CD14-positive monocyte (primary cell): Measurements from ENCODE around the gene SLC7A8. TPM values are rescaled to one million over a fixed set of nuclear protein-coding genes. Genes with fewer than 3 reads are reported as not detected.

Source experiments
- DNase-seq, 3 donors: peaks; one replicate each; pipeline ENCODE4 v3.0.0-alpha.2; 2011 to 2022
- H2AFZ ChIP-seq: 2 replicates; pipeline ENCODE4 v1.6.0; 2012; ENCODE audit warnings: mild to moderate bottlenecking, low read depth, low read length, inconsistent platforms; ENCODE audit not compliant: insufficient read depth, poor library complexity, severe bottlenecking
- H3K27ac ChIP-seq, 2 donors: 1 replicate in 1 of 2; 2 replicates in 1 of 2; pipeline ENCODE4 v1.5.1; 2012 to 2013; ENCODE audit warnings: low read length in 2 of 2, control low read depth in 1 of 2, inconsistent platforms in 1 of 2, low read depth in 1 of 2, mild to moderate bottlenecking in 1 of 2
- H3K27me3 ChIP-seq, 2 donors: one replicate each; pipeline versions ENCODE4 v1.6.0 to v1.6.1; 2011 to 2013; ENCODE audit warnings: low read length in 2 of 2; ENCODE audit not compliant: control insufficient read depth in 2 of 2, insufficient read depth in 2 of 2
- H3K36me3 ChIP-seq, 2 donors: replicated peaks in 1 of 2; 1 replicate in 1 of 2; 2 replicates in 1 of 2; pipeline versions ENCODE4 v1.5.1 to v1.6.1; 2012 to 2013; ENCODE audit warnings: low read length in 2 of 2, control low read depth in 1 of 2, inconsistent platforms in 1 of 2, mild to moderate bottlenecking in 1 of 2; ENCODE audit not compliant: insufficient read depth in 2 of 2, control insufficient read depth in 1 of 2
- H3K4me1 ChIP-seq, 2 donors: 1 replicate in 1 of 2; 2 replicates in 1 of 2; pipeline versions ENCODE4 v1.5.1 to v1.6.1; 2012 to 2013; ENCODE audit warnings: low read length in 2 of 2, control low read depth in 1 of 2, inconsistent platforms in 1 of 2, mild to moderate bottlenecking in 1 of 2, moderate library complexity in 1 of 2; ENCODE audit not compliant: insufficient read depth in 2 of 2, control insufficient read depth in 1 of 2
- H3K4me2 ChIP-seq: replicated peaks from 2 replicates; pipeline ENCODE3; 2012; ENCODE audit warnings: low read length, moderate library complexity, mild to moderate bottlenecking; ENCODE audit not compliant: poor library complexity, severe bottlenecking; ENCODE audit errors: extremely low read depth
- H3K4me3 ChIP-seq, 3 experiments: fragments of 200-600 bp in 1 of 3; sonication (generic) in 1 of 3; replicated peaks in 1 of 3; 1 replicate in 2 of 3; 2 replicates in 1 of 3; pipeline ENCODE4 v1.5.1; 2011 to 2013; ENCODE audit warnings: low read length in 3 of 3, mild to moderate bottlenecking in 3 of 3, control low read depth in 2 of 3, low read depth in 2 of 3, inconsistent platforms in 1 of 3, moderate library complexity in 1 of 3
- H3K79me2 ChIP-seq: 2 replicates; pipeline ENCODE4 v1.6.0; 2012; ENCODE audit warnings: mild to moderate bottlenecking, control low read depth, inconsistent platforms, low read length, moderate library complexity; ENCODE audit not compliant: insufficient read depth
- H3K9ac ChIP-seq: 2 replicates; pipeline ENCODE4 v1.6.0; 2017; ENCODE audit warnings: low read length, mild to moderate bottlenecking; ENCODE audit not compliant: insufficient read depth, poor library complexity, severe bottlenecking
- H3K9me3 ChIP-seq, 2 donors: replicated peaks in 1 of 2; 1 replicate in 1 of 2; 2 replicates in 1 of 2; pipeline versions ENCODE4 v1.5.1 to v1.6.1; 2012 to 2013; ENCODE audit warnings: low read length in 2 of 2, control low read depth in 1 of 2; ENCODE audit not compliant: control insufficient read depth in 1 of 2, insufficient read depth in 1 of 2
- H4K20me1 ChIP-seq: 2 replicates; pipeline ENCODE4 v1.6.0; 2012; ENCODE audit warnings: mild to moderate bottlenecking, low read length, control low read depth, moderate library complexity; ENCODE audit not compliant: insufficient read depth
- H3K27ac Mint-ChIP-seq, 7 donors: one replicate each; pipeline ENCODE4 v1.8.0; 2020; ENCODE audit warnings: mild to moderate bottlenecking in 7 of 7, mixed read lengths in 7 of 7, moderate library complexity in 6 of 7, inconsistent platforms in 2 of 7
- H3K27me3 Mint-ChIP-seq, 3 donors: one replicate each; pipeline ENCODE4 v1.8.0; 2021 to 2022; ENCODE audit warnings: low read depth in 3 of 3, mild to moderate bottlenecking in 3 of 3, mixed read lengths in 3 of 3, moderate library complexity in 3 of 3, inconsistent platforms in 1 of 3
- H3K36me3 Mint-ChIP-seq, 2 donors: one replicate each; pipeline ENCODE4 v1.8.0; 2020; ENCODE audit warnings: mixed read lengths in 2 of 2, inconsistent platforms in 1 of 2, mild to moderate bottlenecking in 1 of 2
- H3K4me1 Mint-ChIP-seq: one replicate; pipeline ENCODE4 v1.8.0; 2020; ENCODE audit warnings: mild to moderate bottlenecking, mixed read lengths
- H3K4me3 Mint-ChIP-seq, 2 donors: one replicate each; pipeline ENCODE4 v1.8.0; 2020; ENCODE audit warnings: mild to moderate bottlenecking in 2 of 2, mixed read lengths in 2 of 2, moderate library complexity in 1 of 2
- H3K9me3 Mint-ChIP-seq, 7 donors: one replicate each; pipeline ENCODE4 v1.8.0; 2020 to 2022; ENCODE audit warnings: mixed read lengths in 7 of 7, mild to moderate bottlenecking in 6 of 7, moderate library complexity in 6 of 7, inconsistent platforms in 2 of 7
- WGBS: methylation state at CpG from one replicate; pipeline ENCODE4 v1.1.5; 2013; ENCODE audit warnings: missing lambda C conversion rate; ENCODE audit not compliant: insufficient coverage; 5-methylcytosine and 5-hydroxymethylcytosine counted together
- intact Hi-C, 2 donors: fragments of 100-400 bp; cut with micrococcal nuclease; formaldehyde crosslinking; loops; one replicate each; pipeline versions ENCODE4 v1.15.0 to v1.15.1; 2023
- polyA plus RNA-seq, 3 donors: library from polyadenylated mRNA; depleted of rRNA in 1 of 3; unstranded in 2 of 3; stranded (reverse) in 1 of 3; fragments of 300-500 nt in 2 of 3; fragments of >200 nt in 1 of 3; fragmentation: Illumina TruSeq in 2 of 3; gene quantifications; 1 replicate in 2 of 3; 2 replicates in 1 of 3; pipeline ENCODE4 v1.2.3, GENCODE V29; 2012 to 2021
- TF ChIP-seq, protein P1 (sequence below): fragments of 200-600 bp; IDR thresholded peaks from one replicate; pipeline ENCODE4 v1.8.0; 2022; ENCODE audit warnings: antibody characterized with exemption, mild to moderate bottlenecking

SLC7A8 gene
- polyA plus RNA-seq, 3 donors, result 0.05 to 0.53 (median 0.25) TPM

DNA sequence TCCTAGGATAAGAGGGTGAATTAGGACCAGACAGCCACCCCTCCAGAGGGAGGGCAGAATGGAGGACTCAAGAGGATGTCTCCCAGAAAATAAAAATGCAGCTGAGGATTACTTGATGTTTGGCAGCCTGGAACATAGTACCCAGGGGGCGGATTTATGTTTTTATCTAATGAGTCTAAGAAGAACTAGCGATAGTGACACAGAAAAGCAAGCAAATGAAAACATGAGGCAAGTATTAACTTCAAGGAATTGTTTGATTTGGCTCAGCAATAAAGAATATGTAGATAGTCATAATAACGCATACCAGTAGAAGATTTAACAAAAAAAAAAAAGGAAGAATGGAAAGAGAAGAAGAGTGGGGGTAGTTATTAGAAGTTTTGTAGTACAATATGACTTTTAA lies 10.0 kb upstream of the SLC7A8 start:
- no peak overlapping the region for H3K4me3 ChIP-seq
- Mint-ChIP-seq H3K9me3 (peaks cover 0 to 2% (median 0%) of the 10 kb centered on the region in 7 donors), H3K27me3 (peaks cover 0 to 5% (median 0%) of the 10 kb centered on the region in 3 donors), H3K36me3 (no peaks in the 10 kb centered on the region), H3K4me3 (no peak overlapping the region), H3K4me1 (no peaks in the 10 kb centered on the region), H3K27ac (peak overlapping the region in 1 of 7 donors; percentile 23)
- H3K9ac ChIP-seq, result no peak overlapping the region
- no peaks in the 10 kb centered on the region for H3K9me3 ChIP-seq
- no peaks in the 10 kb centered on the region for H3K79me2 ChIP-seq
- TF ChIP-seq, protein P1, sequence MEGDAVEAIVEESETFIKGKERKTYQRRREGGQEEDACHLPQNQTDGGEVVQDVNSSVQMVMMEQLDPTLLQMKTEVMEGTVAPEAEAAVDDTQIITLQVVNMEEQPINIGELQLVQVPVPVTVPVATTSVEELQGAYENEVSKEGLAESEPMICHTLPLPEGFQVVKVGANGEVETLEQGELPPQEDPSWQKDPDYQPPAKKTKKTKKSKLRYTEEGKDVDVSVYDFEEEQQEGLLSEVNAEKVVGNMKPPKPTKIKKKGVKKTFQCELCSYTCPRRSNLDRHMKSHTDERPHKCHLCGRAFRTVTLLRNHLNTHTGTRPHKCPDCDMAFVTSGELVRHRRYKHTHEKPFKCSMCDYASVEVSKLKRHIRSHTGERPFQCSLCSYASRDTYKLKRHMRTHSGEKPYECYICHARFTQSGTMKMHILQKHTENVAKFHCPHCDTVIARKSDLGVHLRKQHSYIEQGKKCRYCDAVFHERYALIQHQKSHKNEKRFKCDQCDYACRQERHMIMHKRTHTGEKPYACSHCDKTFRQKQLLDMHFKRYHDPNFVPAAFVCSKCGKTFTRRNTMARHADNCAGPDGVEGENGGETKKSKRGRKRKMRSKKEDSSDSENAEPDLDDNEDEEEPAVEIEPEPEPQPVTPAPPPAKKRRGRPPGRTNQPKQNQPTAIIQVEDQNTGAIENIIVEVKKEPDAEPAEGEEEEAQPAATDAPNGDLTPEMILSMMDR, result no peak
- no peaks in the 10 kb centered on the region for H3K36me3 ChIP-seq
- no peaks in the 10 kb centered on the region for H3K4me1 ChIP-seq
- 97% methylated on average over 2 of the region's 3 CpGs for WGBS
- H4K20me1 ChIP-seq, result no peaks in the 10 kb centered on the region
- H3K27me3 ChIP-seq, result no peaks in the 10 kb centered on the region
- no peak for DNase-seq
- intact Hi-C loops, result no loop called here
- no peak overlapping the region for H2AFZ ChIP-seq
- no peak overlapping the region for H3K4me2 ChIP-seq
- no peak overlapping the region for H3K27ac ChIP-seq

DNA sequence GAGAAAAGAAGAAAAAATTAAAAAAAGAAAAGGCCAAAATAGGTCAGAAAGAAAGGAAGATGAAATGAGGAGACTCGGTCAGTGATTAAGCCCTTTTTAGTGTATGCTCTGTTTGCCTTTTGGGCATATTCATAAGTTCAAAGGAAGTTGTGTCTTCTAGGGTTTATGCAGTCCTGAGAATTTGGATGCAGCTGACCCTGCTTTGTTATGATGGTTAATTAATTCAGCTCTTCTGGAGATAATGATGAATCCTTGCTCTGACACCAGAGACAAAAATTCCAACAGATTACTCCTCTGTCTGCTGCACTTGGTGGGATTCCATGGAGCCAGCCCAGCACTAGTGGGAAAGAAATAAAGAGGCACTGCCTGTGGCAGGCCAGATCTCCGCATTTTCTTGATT lies 4.5 kb upstream of the SLC7A8 start:
- Mint-ChIP-seq H3K27ac (no peak overlapping the region), H3K9me3 (no peaks in the 10 kb centered on the region), H3K27me3 (peaks cover 0 to 4% (median 0%) of the 10 kb centered on the region in 3 donors), H3K4me3 (no peak overlapping the region), H3K36me3 (no peaks in the 10 kb centered on the region), H3K4me1 (peaks cover 4% of the 10 kb centered on the region)
- no peaks in the 10 kb centered on the region for H3K36me3 ChIP-seq
- no peaks in the 10 kb centered on the region for H3K79me2 ChIP-seq
- TF ChIP-seq, protein P1, result no peak
- H3K27me3 ChIP-seq, result no peaks in the 10 kb centered on the region
- no peak overlapping the region for H2AFZ ChIP-seq
- H3K9me3 ChIP-seq, result no peaks in the 10 kb centered on the region
- 100% methylated on average over 2 of the region's 2 CpGs for WGBS
- H4K20me1 ChIP-seq, result no peaks in the 10 kb centered on the region
- peaks cover 7 to 9% of the 10 kb centered on the region in 2 donors for H3K4me1 ChIP-seq
- no peak overlapping the region for H3K27ac ChIP-seq
- no peak overlapping the region for H3K9ac ChIP-seq
- H3K4me2 ChIP-seq, result no peak overlapping the region
- no peak for DNase-seq
- intact Hi-C loops, result loop anchor here (1.0 to 5.0 kb wide), 2 partner anchors 68 to 121 kb away; no protein-coding TSS in a partner anchor
- no peak overlapping the region for H3K4me3 ChIP-seq
